Stimulated activated CD8-positive, alpha-beta memory T cell treated with anti-CD3 and anti-CD28 coated beads, Interleukin-7, amount 100 ng/mL, for 1 hour (primary cell): ENCODE results near the gene TMEM163.

Experiments
- DNase-seq, 2 donors: peaks; one replicate each; pipeline ENCODE4 v3.0.0-alpha.2; 2020; ENCODE audit warnings: low read depth in 2 of 2

Gene TMEM163

GRCh38 chr2:134693359-134694330, 25.2 kb downstream of the TMEM163 start:
- DNase-seq, result no peak

GRCh38 chr2:134692499-134692898, 26.3 kb downstream of the TMEM163 start:
- no peak for DNase-seq

GRCh38 chr2:134690629-134691215, 28.1 kb downstream of the TMEM163 start:
- no peak for DNase-seq

GRCh38 chr2:134689315-134689714, 29.5 kb downstream of the TMEM163 start:
- no peak for DNase-seq

- no peak for DNase-seq
Observed at GRCh38 chr2:134685967-134686366, 32.8 kb downstream of the TMEM163 start.

- DNase-seq, result no peak
Observed at GRCh38 chr2:134683561-134684112, 35.2 kb downstream of the TMEM163 start.

GRCh38 chr2:134682726-134683125, 36.1 kb downstream of the TMEM163 start:
- no peak for DNase-seq

GRCh38 chr2:134681201-134681600, 37.6 kb downstream of the TMEM163 start:
- no peak for DNase-seq

GRCh38 chr2:134679745-134680144, 39.1 kb downstream of the TMEM163 start:
- no peak for DNase-seq

GRCh38 chr2:134679294-134679693, 39.5 kb downstream of the TMEM163 start:
- DNase-seq, result no peak

- DNase-seq, result no peak
Observed at GRCh38 chr2:134677856-134678756, 40.7 kb downstream of the TMEM163 start.

GRCh38 chr2:134676960-134677359, 41.8 kb downstream of the TMEM163 start:
- DNase-seq, result no peak

- DNase-seq, result no peak
Observed at GRCh38 chr2:134675314-134675713, 43.5 kb downstream of the TMEM163 start.

GRCh38 chr2:134674687-134675086, 44.1 kb downstream of the TMEM163 start:
- no peak for DNase-seq

- DNase-seq, result no peak
Observed at GRCh38 chr2:134671513-134671912, 47.3 kb downstream of the TMEM163 start.

- DNase-seq, result no peak
Observed at GRCh38 chr2:134670955-134671354, 47.8 kb downstream of the TMEM163 start.

- DNase-seq, result peak in 1 of 2 donors; percentile 20
Observed at GRCh38 chr2:134669731-134670669, 48.8 kb downstream of the TMEM163 start.

- DNase-seq, result peak; percentile 31 to 67
Observed at GRCh38 chr2:134668821-134669220, 50.0 kb downstream of the TMEM163 start.

- DNase-seq, result no peak
Observed at GRCh38 chr2:134667541-134667940, 51.3 kb downstream of the TMEM163 start.

GRCh38 chr2:134667081-134667480, 51.7 kb downstream of the TMEM163 start:
- DNase-seq, result no peak
